Stimulated activated CD4-positive, alpha-beta T cell treated with anti-CD3 and anti-CD28 coated beads, Interleukin-4, amount 100 ng/mL, for 1 hour (primary cell): ENCODE measurements around the gene PGM1.

Source experiments
- DNase-seq: peaks from one replicate; pipeline ENCODE4 v3.0.0-alpha.2; 2020

Gene PGM1

GRCh38 chr1:63635681-63636080 is 42.5 kb downstream of the PGM1 start:
- no peak for DNase-seq

GRCh38 chr1:63636192-63637105 is 43.2 kb downstream of the PGM1 start:
- no peak for DNase-seq

GRCh38 chr1:63638471-63638870 is 45.3 kb downstream of the PGM1 start:
- DNase-seq: no peak

- DNase-seq: no peak
These were observed 45.7 kb downstream of the PGM1 start for GRCh38 chr1:63638875-63639274.

- no peak for DNase-seq
These were observed 47.7 kb downstream of the PGM1 start for GRCh38 chr1:63640633-63641567.

GRCh38 chr1:63641615-63642014 is 48.4 kb downstream of the PGM1 start:
- no peak for DNase-seq

GRCh38 chr1:63642901-63643300 is 49.7 kb downstream of the PGM1 start:
- no peak for DNase-seq

GRCh38 chr1:63643517-63643916 is 50.3 kb downstream of the PGM1 start:
- no peak for DNase-seq

- DNase-seq: no peak
These were observed 50.7 kb downstream of the PGM1 start for GRCh38 chr1:63643926-63644325.

- DNase-seq: no peak
These were observed 52.1 kb downstream of the PGM1 start for GRCh38 chr1:63645317-63645716.

GRCh38 chr1:63648689-63649088 is 55.5 kb downstream of the PGM1 start:
- DNase-seq: no peak

- peak; percentile 8 for DNase-seq
These were observed 58.0 kb downstream of the PGM1 start for GRCh38 chr1:63651161-63651701.

- DNase-seq: no peak
These were observed 60.8 kb downstream of the PGM1 start for GRCh38 chr1:63653976-63654375.

GRCh38 chr1:63659448-63659847 is 66.2 kb downstream of the PGM1 start:
- no peak for DNase-seq

GRCh38 chr1:63662056-63662836 is 69.0 kb downstream of the PGM1 start:
- no peak for DNase-seq

GRCh38 chr1:63662841-63663240 is 69.6 kb downstream of the PGM1 start:
- no peak for DNase-seq

GRCh38 chr1:63663301-63663700 is 70.1 kb downstream of the PGM1 start:
- no peak for DNase-seq

- no peak for DNase-seq
These were observed 70.7 kb downstream of the PGM1 start for GRCh38 chr1:63663873-63664272.

- no peak for DNase-seq
These were observed 71.5 kb downstream of the PGM1 start for GRCh38 chr1:63664742-63665141.

- no peak for DNase-seq
These were observed 72.2 kb downstream of the PGM1 start for GRCh38 chr1:63665410-63665809.

- DNase-seq: no peak
These were observed 72.6 kb downstream of the PGM1 start for GRCh38 chr1:63665824-63666223.

- no peak for DNase-seq
These were observed 75.1 kb downstream of the PGM1 start for GRCh38 chr1:63668298-63668697.
